Adipocyte (in vitro differentiated cells): ENCODE results near the gene ADD2.

ENCODE experiments used
- DNase-seq: peaks from one replicate; pipeline ENCODE4 v3.0.0-alpha.2; 2015; ENCODE audit warnings: low read depth
- H3K27me3 ChIP-seq: replicated peaks from 2 replicates; pipeline ENCODE4 v1.7.0; 2013; ENCODE audit warnings: mild to moderate bottlenecking, low read length, moderate library complexity; ENCODE audit not compliant: control insufficient read depth, insufficient read depth
- H3K36me3 ChIP-seq: 2 replicates; pipeline ENCODE4 v1.7.0; 2013; ENCODE audit warnings: low read length, mild to moderate bottlenecking, moderate library complexity; ENCODE audit not compliant: control insufficient read depth, insufficient read depth, severe bottlenecking
- H3K4me1 ChIP-seq: 2 replicates; pipeline ENCODE4 v1.7.0; 2013; ENCODE audit warnings: mild to moderate bottlenecking, low read length, moderate library complexity; ENCODE audit not compliant: control insufficient read depth, insufficient read depth
- H3K4me3 ChIP-seq: 2 replicates; pipeline ENCODE4 v1.7.0; 2013; ENCODE audit warnings: mild to moderate bottlenecking, low read length, moderate library complexity
- H3K9ac ChIP-seq: 2 replicates; pipeline ENCODE4 v1.7.0; 2013; ENCODE audit warnings: mild to moderate bottlenecking, low read length, moderate library complexity
- H3K9me3 ChIP-seq: 2 replicates; pipeline ENCODE4 v1.7.0; 2013; ENCODE audit warnings: mild to moderate bottlenecking, low read length, moderate library complexity; ENCODE audit not compliant: control insufficient read depth

Gene ADD2, protein sequence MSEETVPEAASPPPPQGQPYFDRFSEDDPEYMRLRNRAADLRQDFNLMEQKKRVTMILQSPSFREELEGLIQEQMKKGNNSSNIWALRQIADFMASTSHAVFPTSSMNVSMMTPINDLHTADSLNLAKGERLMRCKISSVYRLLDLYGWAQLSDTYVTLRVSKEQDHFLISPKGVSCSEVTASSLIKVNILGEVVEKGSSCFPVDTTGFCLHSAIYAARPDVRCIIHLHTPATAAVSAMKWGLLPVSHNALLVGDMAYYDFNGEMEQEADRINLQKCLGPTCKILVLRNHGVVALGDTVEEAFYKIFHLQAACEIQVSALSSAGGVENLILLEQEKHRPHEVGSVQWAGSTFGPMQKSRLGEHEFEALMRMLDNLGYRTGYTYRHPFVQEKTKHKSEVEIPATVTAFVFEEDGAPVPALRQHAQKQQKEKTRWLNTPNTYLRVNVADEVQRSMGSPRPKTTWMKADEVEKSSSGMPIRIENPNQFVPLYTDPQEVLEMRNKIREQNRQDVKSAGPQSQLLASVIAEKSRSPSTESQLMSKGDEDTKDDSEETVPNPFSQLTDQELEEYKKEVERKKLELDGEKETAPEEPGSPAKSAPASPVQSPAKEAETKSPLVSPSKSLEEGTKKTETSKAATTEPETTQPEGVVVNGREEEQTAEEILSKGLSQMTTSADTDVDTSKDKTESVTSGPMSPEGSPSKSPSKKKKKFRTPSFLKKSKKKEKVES

DNA sequence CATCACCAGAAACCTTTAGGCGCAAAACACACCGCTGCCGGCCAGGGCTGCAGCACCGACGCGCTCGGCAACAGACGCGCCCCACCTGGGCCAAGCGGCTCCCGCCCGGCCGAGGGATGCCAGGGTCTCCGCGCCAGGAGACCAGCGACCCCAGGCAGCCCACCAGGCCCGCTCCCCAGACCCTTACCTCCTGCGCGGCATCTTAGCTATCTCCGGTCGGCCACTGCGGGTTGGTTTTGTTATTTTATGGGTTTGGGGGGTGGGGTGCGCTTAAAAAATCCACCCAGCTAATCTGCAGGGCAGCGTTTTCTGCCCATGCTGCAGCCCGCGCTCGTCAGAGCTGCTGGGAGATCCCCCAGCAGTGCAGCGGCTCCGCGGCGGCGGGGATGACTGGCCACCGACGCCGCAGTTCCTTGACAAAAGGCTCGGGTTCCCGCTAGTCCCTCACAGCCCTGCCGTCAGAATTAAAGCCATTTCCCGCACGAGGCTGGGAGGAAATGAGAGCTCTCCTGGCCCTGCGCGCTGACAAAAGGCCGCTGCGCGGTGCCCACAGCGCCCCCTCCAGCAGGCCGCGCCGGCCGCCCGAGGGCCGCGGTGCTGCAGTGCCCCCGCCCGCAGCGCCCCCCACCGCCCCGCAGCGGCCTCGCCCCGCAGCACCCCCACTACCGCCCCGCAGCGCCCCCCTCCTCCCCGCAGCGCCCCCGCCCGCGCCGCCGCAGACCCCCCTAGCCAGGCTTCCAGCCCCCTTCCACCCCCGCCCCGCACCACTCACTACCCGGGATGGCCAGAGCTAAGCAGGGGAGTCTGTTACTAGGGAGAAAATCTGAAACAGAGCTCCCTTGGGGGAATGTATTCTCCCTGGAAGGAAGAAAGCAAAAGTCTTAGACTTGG lies at the start of gene ADD2:
Gene ADD2, minus strand, starts transcription at position 502 of the 891 bp plus-strand sequence. CDS start 61,792 bp downstream, outside the sequence.
- H3K9ac ChIP-seq: no peak within 1 kb of the TSS

DNA sequence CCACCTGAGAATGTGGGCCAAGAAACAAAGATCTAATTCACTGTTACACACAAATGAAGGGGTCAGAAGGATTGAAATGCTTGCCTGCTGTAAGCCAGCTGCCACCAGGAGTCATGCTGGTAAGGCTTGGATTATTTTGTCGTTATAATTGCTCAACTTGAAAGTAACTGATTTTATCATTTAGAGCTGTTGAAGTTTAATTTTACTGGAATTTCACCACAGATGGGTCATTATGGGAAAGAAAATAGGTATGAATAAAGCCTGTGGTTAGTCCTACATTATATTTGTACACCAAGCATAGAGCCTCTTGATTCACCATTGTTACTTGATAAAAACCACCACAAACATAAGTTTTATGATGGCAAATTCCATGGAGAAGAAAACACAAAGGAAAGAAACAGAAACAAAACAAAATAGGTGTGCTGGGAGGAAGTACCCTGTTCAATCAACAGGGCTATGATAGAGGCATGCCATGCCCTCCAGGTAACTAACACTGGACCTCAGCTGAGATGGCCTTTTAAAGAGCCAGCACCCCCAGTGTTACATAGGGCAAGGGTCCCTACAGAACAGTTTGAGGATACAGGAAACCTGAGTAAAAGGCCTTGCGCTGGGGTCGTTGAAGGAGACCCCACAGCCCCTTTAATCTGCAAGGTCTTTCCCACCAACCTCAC lies 49.4 kb upstream of the ADD2 start:
- Histone ChIP-seq H3K4me1 (no peaks in the 10 kb centered on the region), H3K36me3 (no peaks in the 10 kb centered on the region), H3K4me3 (no peak overlapping the region), H3K27me3 (peaks cover 56% of the 10 kb centered on the region), H3K9ac (no peak overlapping the region), H3K9me3 (no peaks in the 10 kb centered on the region)
- DNase-seq: no peak

More for the DNA sequence above, at the start of gene ADD2:
- Histone ChIP-seq H3K36me3 (no peaks in the 10 kb centered on the region), H3K4me1 (peaks cover 5% of the 10 kb centered on the region), H3K27me3 (peaks cover 72% of the 10 kb centered on the region), H3K4me3 (peak within 1 kb of the TSS; percentile 69), H3K9me3 (no peaks in the 10 kb centered on the region)
- DNase-seq: peak; percentile 24

DNA sequence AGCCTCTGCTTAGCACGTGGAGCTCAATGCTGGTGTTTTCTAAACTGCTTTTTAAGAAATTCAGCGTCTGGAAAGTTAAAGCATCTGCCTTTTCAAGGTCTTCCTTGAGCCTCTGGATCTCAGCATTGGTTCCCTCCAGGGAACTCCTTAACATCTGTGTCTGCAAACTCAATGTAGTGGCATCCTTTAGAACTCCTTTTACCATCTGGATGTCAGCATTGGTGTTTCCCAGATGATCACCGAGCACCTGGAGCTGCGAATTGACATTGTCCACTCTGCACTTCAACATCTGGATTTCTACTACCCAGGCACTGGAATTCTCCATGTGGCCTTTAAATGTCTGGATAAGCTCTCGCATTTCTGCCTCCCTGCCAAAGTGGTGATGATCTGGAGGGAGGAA lies 48.7 kb upstream of the ADD2 start:
- no peak for DNase-seq
- peaks cover 60% of the 10 kb centered on the region for H3K27me3 ChIP-seq
- H3K9ac ChIP-seq: no peak overlapping the region
- H3K36me3 ChIP-seq: no peaks in the 10 kb centered on the region
- H3K4me1 ChIP-seq: no peaks in the 10 kb centered on the region
- no peaks in the 10 kb centered on the region for H3K9me3 ChIP-seq
- H3K4me3 ChIP-seq: no peak overlapping the region

DNA sequence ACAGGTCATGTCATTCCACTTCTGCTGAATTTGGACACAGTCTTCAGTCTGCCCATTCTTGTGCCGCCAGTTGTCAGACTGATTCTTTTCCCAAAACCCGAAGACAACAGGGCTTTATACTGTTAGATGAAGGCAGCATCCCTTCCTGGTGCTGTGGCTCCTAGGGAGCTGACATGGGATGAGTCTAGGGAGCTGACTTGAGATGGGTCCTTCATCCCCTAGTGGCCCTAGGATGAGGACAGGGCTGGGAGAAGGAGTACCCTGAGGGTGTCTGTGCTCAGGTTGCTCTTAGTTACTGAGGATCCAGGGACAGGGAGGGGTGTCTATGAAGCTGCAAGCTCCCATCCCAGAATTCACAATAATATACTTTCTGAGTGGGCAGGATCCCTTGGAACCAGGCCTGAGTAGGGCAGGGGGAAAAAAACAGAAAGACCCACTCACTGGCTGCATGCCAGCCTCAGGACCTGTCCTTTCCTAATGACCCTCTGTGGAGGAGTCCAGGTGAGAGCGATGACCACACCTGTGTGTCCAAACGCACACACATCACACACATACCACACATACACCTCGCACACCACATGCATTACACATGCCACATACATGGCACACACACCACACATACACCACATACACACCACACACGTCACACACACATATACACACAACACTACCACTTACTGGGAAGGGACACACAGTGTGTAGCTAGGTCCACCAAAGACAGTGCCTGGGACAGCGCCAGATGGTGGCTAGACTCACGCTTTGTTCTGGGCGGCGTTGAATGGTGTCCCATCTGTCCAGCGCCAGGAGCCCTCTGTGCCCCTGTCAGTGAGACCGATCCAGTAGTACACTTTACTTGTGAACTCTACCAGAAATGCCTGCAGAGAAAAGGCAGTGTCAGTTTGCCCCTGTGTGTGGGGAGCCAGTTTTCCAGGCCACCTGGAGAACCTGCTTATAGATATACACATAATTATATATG lies 41.3 kb upstream of the ADD2 start:
- no peak for DNase-seq
- Histone ChIP-seq H3K9me3 (no peaks in the 10 kb centered on the region), H3K36me3 (no peaks in the 10 kb centered on the region), H3K4me3 (no peak overlapping the region), H3K9ac (no peak overlapping the region), H3K4me1 (no peaks in the 10 kb centered on the region), H3K27me3 (peaks cover 29% of the 10 kb centered on the region)

DNA sequence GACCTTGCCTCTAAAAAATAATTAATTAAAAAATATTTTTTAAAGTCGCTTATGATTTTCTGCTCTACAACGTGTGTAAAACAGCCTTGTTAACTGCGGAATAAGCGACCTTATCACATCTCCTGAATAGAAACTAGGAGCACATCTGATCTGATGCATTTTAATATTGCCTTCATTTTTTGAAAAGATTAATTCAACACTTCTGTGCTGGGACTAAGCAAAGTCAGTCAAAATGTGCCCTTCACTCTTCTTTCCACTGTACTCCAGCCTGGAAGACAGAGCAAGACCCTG lies 39.8 kb upstream of the ADD2 start:
- peaks cover 23% of the 10 kb centered on the region for H3K27me3 ChIP-seq

DNA sequence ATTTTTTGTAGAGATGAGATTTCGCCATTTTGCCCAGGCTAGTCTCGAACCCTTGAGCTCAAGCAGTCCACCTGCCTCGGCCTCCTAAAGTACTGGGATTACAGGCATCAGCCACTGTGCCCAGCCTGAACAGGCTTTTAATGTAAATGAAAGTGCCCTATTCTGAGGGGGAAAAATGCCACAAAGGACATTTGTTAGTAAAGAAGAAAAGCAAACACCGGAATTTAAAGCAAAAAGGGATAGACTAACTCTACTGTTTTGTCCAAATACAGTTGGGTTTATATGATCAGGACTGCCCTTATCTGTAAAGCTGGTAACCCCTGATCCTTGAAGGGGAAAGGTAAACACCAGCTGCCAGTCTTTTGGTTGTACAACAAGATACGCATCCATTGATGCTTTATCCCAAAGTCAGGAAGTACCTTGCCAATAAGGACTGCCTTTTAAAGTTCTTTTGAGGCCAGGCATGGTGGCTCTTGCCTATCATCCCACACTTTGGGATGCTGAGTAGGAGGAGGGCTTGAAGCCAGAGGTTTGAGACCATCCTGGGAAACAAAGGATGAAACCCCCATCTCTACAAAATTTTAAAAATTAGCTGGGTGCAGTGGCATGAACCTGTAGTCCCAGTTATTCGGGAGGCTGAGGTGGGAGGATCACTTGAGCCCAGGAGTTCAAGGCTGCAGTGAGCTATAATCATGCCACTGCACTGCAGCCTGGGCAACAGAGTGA lies 39.3 kb upstream of the ADD2 start:
- H3K4me3 ChIP-seq: no peak overlapping the region
- no peak for DNase-seq
- H3K9me3 ChIP-seq: no peaks in the 10 kb centered on the region
- no peak overlapping the region for H3K9ac ChIP-seq
- peaks cover 19% of the 10 kb centered on the region for H3K27me3 ChIP-seq
- H3K4me1 ChIP-seq: no peaks in the 10 kb centered on the region
- H3K36me3 ChIP-seq: no peaks in the 10 kb centered on the region

More for the DNA sequence above, 39.8 kb upstream of the ADD2 start:
- Histone ChIP-seq H3K9me3 (no peaks in the 10 kb centered on the region), H3K4me1 (no peaks in the 10 kb centered on the region), H3K36me3 (no peaks in the 10 kb centered on the region), H3K4me3 (no peak overlapping the region), H3K9ac (no peak overlapping the region)
- DNase-seq: no peak

DNA sequence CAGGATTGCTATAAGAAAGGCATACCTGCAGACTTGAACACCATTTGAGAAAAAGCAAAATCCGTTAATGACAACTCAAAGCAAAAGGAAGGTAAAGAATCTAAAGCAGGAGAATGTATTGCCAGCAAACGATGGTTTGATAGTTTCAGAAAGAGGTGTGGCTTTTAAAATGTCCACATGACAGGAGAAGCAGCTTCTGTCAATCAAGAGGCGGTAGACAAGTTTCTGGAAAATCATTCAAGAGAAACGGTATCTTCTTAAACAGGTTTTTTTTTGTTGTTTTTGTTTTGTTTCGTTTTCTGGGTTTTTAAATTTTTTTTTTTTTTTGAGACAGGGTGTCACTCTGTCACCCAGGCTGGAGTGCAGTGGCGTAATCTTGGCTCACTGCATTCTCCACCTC lies 38.6 kb upstream of the ADD2 start:
- DNase-seq: no peak
- H3K9me3 ChIP-seq: peaks cover 3% of the 10 kb centered on the region

DNA sequence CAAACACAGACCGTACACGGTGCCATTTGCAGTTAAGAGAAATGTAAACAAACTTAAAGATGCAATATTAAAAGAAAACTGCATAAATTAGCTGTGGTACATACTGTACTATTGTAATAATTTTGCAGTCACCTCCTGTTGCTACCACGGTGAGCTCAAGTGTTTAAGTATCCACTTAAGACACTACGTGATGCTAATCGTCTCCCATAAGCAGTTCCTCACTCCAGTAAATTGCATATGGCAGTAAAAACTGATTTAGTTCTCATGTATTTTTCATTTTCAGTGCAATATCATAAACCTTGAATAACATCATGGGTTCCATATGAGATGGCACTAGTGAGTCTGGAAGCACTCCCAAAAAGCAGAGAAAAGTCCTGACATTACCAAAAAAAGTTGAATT lies 38.0 kb upstream of the ADD2 start:
- no peaks in the 10 kb centered on the region for H3K4me1 ChIP-seq
- no peak for DNase-seq
- peaks cover 17% of the 10 kb centered on the region for H3K27me3 ChIP-seq
- no peaks in the 10 kb centered on the region for H3K36me3 ChIP-seq
- no peak overlapping the region for H3K9ac ChIP-seq
- H3K9me3 ChIP-seq: peaks cover 9% of the 10 kb centered on the region
- H3K4me3 ChIP-seq: no peak overlapping the region

More for the DNA sequence above, 38.6 kb upstream of the ADD2 start:
- Histone ChIP-seq H3K36me3 (no peaks in the 10 kb centered on the region), H3K9ac (no peak overlapping the region), H3K27me3 (peaks cover 17% of the 10 kb centered on the region), H3K4me1 (no peaks in the 10 kb centered on the region), H3K4me3 (no peak overlapping the region)

DNA sequence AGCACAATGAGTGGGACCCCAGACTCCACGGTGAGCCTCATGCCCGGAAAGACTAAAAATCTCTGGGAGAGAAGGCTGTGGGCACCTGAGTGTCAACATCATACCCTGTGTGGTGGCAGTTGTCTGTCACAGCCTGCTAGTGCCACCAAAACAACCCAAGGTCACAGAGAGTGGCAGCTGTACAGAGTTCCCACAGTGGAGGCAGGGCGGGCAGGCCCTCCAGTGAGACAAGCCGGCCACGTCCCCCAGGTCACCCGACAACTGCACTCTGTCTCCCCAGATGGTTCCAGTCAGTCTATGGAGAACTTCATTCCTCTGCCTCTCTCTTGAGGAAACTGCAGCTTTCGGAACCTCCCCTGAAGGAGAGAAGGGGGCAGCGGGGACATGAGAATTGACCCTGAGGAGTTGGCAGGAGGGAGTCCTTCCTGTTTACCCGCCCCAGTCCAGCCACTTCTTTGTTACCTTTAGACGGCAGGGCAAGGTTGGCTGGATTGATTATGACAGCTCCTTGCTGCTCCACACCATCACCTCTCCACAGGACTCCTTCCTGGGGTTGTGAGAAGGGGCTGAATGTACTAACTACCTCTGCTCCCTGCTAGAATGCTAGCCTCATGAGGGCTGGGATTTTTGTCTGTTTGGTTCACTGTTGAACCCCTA lies 33.7 kb upstream of the ADD2 start:
- H3K36me3 ChIP-seq: no peaks in the 10 kb centered on the region
- H3K9ac ChIP-seq: no peak overlapping the region
- DNase-seq: no peak
- peaks cover 31% of the 10 kb centered on the region for H3K9me3 ChIP-seq
- H3K27me3 ChIP-seq: peaks cover 28% of the 10 kb centered on the region
- H3K4me1 ChIP-seq: no peaks in the 10 kb centered on the region
- H3K4me3 ChIP-seq: no peak overlapping the region
